Suprapubic skin (tissue), 4 donors: ENCODE data around the gene ZNF726. TPM values are rescaled to one million over a fixed set of nuclear protein-coding genes. Genes with fewer than 3 reads are reported as not detected.
"Not testable (repeated sequence)": the region's sequence is repeated elsewhere in the genome, so short reads cannot be mapped to it uniquely, and the experiment has no call there.

Experiments used
- DNase-seq, 2 donors: peaks; one replicate each; pipeline ENCODE4 v3.0.0-alpha.2; 2019; ENCODE audit warnings: low spot score in 2 of 2
- H3K27ac ChIP-seq: fragments of 200-600 bp; sonication (generic); one replicate; pipeline ENCODE4 v1.5.1; 2019
- H3K27me3 ChIP-seq: fragments of 200-600 bp; sonication (generic); one replicate; pipeline ENCODE4 v1.5.1; 2019
- H3K36me3 ChIP-seq: fragments of 200-600 bp; sonication (generic); one replicate; pipeline ENCODE4 v1.5.1; 2019
- H3K4me1 ChIP-seq: fragments of 200-600 bp; sonication (generic); one replicate; pipeline ENCODE4 v1.5.1; 2019
- H3K4me3 ChIP-seq: fragments of 200-600 bp; sonication (generic); one replicate; pipeline ENCODE4 v1.5.1; 2019; ENCODE audit warnings: mild to moderate bottlenecking
- H3K9me3 ChIP-seq: fragments of 200-600 bp; sonication (generic); one replicate; pipeline ENCODE4 v1.5.1; 2019
- EP300 ChIP-seq: sonication (generic); formaldehyde crosslinking; IDR thresholded peaks from one replicate; pipeline ENCODE4 v1.6.1; 2017; ENCODE audit warnings: antibody characterized with exemption
- POLR2A ChIP-seq, 2 donors: fragments of 450-650 bp; IDR thresholded peaks; one replicate each; pipeline ENCODE4 v1.6.1; 2017; ENCODE audit warnings: antibody characterized with exemption in 2 of 2, mild to moderate bottlenecking in 2 of 2, moderate library complexity in 2 of 2
- POLR2AphosphoS5 ChIP-seq, 3 donors: sonication (generic); formaldehyde crosslinking; IDR thresholded peaks; one replicate each; pipeline ENCODE4 v1.6.1; 2017; ENCODE audit warnings: antibody characterized with exemption in 3 of 3
- WGBS: methylation state at CpG from one replicate; pipeline ENCODE4 v1.1.5; 2018; 5-methylcytosine and 5-hydroxymethylcytosine counted together
- total RNA-seq, 4 donors: library from RNA; depleted of rRNA; stranded (reverse); fragments of >200 nt; gene quantifications; one replicate each; pipeline ENCODE4 v1.1.0, GENCODE V29; 2016
- TF ChIP-seq, protein P1 (sequence below), 2 donors: fragments of 200-600 bp in 1 of 2; fragments of 450-650 bp in 1 of 2; sonication (generic) in 1 of 2; IDR thresholded peaks; one replicate each; pipeline ENCODE4 v1.5.1; 2016 to 2019; ENCODE audit warnings: antibody characterized with exemption in 2 of 2, mild to moderate bottlenecking in 1 of 2, moderate library complexity in 1 of 2

The ZNF726 gene
- total RNA-seq, 4 donors from 2014 or later, result 6.0 to 13.4 (median 9.8) TPM

GRCh38 chr19:23971598-23971997, 56.9 kb downstream of the ZNF726 start:
- Histone ChIP-seq H3K27ac (no peak overlapping the region), H3K4me1 (no peaks in the 10 kb centered on the region), H3K9me3 (no peaks in the 10 kb centered on the region), H3K27me3 (peaks cover 34% of the 10 kb centered on the region), H3K4me3 (peak overlapping the region; percentile 12), H3K36me3 (no peaks in the 10 kb centered on the region)
- TF ChIP-seq, protein P1, sequence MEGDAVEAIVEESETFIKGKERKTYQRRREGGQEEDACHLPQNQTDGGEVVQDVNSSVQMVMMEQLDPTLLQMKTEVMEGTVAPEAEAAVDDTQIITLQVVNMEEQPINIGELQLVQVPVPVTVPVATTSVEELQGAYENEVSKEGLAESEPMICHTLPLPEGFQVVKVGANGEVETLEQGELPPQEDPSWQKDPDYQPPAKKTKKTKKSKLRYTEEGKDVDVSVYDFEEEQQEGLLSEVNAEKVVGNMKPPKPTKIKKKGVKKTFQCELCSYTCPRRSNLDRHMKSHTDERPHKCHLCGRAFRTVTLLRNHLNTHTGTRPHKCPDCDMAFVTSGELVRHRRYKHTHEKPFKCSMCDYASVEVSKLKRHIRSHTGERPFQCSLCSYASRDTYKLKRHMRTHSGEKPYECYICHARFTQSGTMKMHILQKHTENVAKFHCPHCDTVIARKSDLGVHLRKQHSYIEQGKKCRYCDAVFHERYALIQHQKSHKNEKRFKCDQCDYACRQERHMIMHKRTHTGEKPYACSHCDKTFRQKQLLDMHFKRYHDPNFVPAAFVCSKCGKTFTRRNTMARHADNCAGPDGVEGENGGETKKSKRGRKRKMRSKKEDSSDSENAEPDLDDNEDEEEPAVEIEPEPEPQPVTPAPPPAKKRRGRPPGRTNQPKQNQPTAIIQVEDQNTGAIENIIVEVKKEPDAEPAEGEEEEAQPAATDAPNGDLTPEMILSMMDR (IDR thresholded peaks at IDR 0.05), result no peak
- TF ChIP-seq EP300 (no peak), POLR2AphosphoS5 (IDR thresholded peaks at IDR 0.05) (no peak), POLR2A (IDR thresholded peaks at IDR 0.05) (no peak)
- no peak for DNase-seq
- under 1% methylated on average over 32 of the region's 32 CpGs for WGBS

DNA sequence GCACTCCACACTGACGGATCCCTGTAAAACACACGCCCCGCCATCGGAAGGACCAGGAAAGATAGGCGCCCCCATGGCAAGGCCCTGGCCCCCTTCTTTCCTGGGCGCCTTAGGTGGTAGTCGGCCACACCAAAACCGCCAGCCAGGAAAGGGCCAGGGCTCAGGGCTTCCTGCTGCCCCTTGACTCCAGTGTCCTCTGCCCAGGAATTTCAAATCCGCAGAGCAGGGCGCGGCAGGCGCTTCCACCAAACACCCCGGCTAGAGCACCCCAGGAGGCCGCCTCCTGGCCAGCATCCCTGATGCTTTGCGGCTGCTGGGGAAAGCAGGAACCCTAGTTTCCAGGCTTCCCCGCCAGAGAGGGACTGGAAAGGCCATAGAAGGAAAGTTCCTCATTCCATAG, 57.5 kb downstream of the ZNF726 start:
- 23% methylated on average over 9 of the region's 16 CpGs for WGBS
- H3K36me3 ChIP-seq, result no peaks in the 10 kb centered on the region
- H3K27ac ChIP-seq, result no peak overlapping the region
- peak overlapping the region; percentile 12 for H3K4me3 ChIP-seq
- H3K4me1 ChIP-seq, result no peaks in the 10 kb centered on the region
- DNase-seq, result no peak
- H3K27me3 ChIP-seq, result peaks cover 34% of the 10 kb centered on the region
- no peak for TF ChIP-seq POLR2AphosphoS5 (IDR thresholded peaks at IDR 0.05)
- TF ChIP-seq EP300, result no peak
- TF ChIP-seq POLR2A (IDR thresholded peaks at IDR 0.05), result no peak
- TF ChIP-seq, protein P1 (IDR thresholded peaks at IDR 0.05), result no peak
- H3K9me3 ChIP-seq, result no peaks in the 10 kb centered on the region

DNA sequence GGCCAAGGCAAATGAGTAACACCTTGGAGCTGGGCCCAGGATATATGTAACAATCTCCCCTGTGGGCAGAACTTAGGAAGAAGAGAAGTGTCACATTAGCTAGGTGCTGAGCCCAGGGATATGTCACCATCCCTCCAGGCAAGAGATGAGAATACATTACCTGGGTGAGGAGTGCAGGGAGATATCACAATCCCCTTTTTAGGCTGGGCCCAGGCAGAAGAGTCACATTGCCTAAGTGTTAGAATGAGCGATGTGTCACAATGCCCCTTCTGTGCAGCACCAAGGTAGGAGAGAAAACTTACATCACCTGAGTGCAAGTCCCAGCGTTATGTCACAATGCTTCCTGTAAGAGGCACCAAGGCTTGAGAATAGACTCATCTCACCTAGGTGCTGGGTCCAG, 60.3 kb downstream of the ZNF726 start:
- Histone ChIP-seq H3K9me3 (no peaks in the 10 kb centered on the region), H3K27ac (no peak overlapping the region), H3K27me3 (peaks cover 29% of the 10 kb centered on the region), H3K4me1 (no peaks in the 10 kb centered on the region), H3K36me3 (no peaks in the 10 kb centered on the region), H3K4me3 (no peak overlapping the region)
- 80% methylated on average over 2 of the region's 2 CpGs for WGBS
- TF ChIP-seq, protein P1 (IDR thresholded peaks at IDR 0.05), result no peak
- TF ChIP-seq POLR2A (IDR thresholded peaks at IDR 0.05), result no peak
- TF ChIP-seq EP300, result no peak
- TF ChIP-seq POLR2AphosphoS5 (IDR thresholded peaks at IDR 0.05), result no peak
- DNase-seq, result no peak

GRCh38 chr19:23976631-23977030, 61.9 kb downstream of the ZNF726 start:
- H3K9me3 ChIP-seq, H3K4me3 ChIP-seq, H3K36me3 ChIP-seq, H3K4me1 ChIP-seq, H3K27ac ChIP-seq, DNase-seq: not testable (repeated sequence)
- peaks cover 15% of the 10 kb centered on the region for H3K27me3 ChIP-seq
- WGBS, result 71% methylated on average over 3 of the region's 3 CpGs

DNA sequence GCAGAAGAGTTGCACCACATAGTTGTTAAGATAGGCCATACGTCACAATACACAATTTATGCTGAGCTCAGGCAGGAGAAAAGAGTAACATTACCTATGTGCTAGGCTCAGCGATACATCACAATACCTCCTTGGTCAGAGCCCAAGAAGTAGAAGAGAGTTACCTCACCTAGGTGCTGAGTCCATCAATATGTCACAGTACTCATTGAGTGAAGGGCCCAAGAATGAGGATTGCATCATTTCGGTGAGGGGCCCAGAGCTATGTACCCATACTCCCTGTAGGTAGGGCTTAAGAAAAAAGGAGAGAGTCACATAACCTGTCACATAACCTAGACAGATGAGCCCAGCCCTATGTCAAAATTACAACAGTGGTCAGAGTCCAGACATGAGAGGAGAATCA, 62.6 kb downstream of the ZNF726 start:
- not testable (repeated sequence) for H3K4me3 ChIP-seq, H3K36me3 ChIP-seq, H3K27ac ChIP-seq, DNase-seq, H3K4me1 ChIP-seq, H3K9me3 ChIP-seq, H3K27me3 ChIP-seq
- WGBS, result 100% methylated on average over 2 of the region's 3 CpGs

DNA sequence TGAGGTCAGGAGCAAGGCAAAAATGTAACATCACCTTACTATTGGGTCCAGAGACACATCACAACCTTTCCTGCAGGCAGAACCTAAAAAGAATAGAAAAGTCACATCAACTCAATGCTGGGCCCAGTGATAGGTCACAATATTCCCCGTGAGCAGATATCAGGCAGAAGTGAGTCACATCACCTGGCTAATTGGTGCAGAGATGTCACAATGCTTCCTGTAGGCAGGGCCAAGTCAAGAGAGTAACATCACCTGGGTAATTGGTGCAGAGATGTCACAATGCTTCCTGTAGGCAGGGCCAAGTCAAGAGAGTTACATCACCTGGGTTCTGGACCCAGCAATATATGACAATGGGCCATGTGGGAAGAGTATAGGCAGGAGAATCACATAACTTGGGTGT, 63.4 kb downstream of the ZNF726 start:
- Histone ChIP-seq H3K9me3 (no peaks in the 10 kb centered on the region), H3K27me3 (peaks cover under 1% of the 10 kb centered on the region), H3K27ac (no peak overlapping the region), H3K4me1 (no peaks in the 10 kb centered on the region), H3K36me3 (no peaks in the 10 kb centered on the region), H3K4me3 (no peak overlapping the region)
- no peak for DNase-seq
- WGBS, result 67% methylated on average over 1 of the region's 1 CpG
- TF ChIP-seq, protein P1 (IDR thresholded peaks at IDR 0.05), result no peak
- TF ChIP-seq EP300, result no peak
- TF ChIP-seq POLR2A (IDR thresholded peaks at IDR 0.05), result no peak
- no peak for TF ChIP-seq POLR2AphosphoS5 (IDR thresholded peaks at IDR 0.05)
